SH-SY5Y (cell line): ENCODE measurements around the gene MDGA2.

Experiments
- GATA2 ChIP-seq: IDR thresholded peaks from 2 replicates; pipeline ENCODE4 v1.6.1; 2011; ENCODE audit warnings: mild to moderate bottlenecking, low read depth, low read length
- GATA3 ChIP-seq: IDR thresholded peaks from 2 replicates; pipeline ENCODE4 v1.6.1; 2011; ENCODE audit warnings: low read depth, mild to moderate bottlenecking, low read length, moderate library complexity

- no peak for TF ChIP-seq GATA2
- TF ChIP-seq GATA3: no peak
Observed at GRCh38 chr14:47220096-47220495, 455.3 kb downstream of the MDGA2 start.
